Endothelial cell of umbilical vein (primary cell): ENCODE results near the gene RETREG2. TPM values are rescaled to one million over a fixed set of nuclear protein-coding genes. Genes with fewer than 3 reads are reported as not detected.

Experiments used
- BruUV-seq: library from RNA; stranded (reverse); fragments of 400-500 nt; replicated peaks from 2 replicates; lab custom pipeline; 2021; lab: Mats Ljungman, UMichigan
- CTCF ChIA-PET: fragments of 300-600, 350-600 bp; sonication (Branson Sonifier 250); formaldehyde crosslinking; loops from one replicate; lab custom pipeline; 2021; ENCODE audit warnings: antibody characterized with exemption, inconsistent platforms; lab: Charles Lee
- POLR2A ChIA-PET: fragments of 300-600, 350-600 bp; sonication (Branson Sonifier 250); formaldehyde crosslinking; loops from one replicate; lab custom pipeline; 2021; ENCODE audit warnings: antibody characterized with exemption, inconsistent platforms; lab: Charles Lee
- DNase-seq: peaks from one replicate; pipeline ENCODE4 v3.0.0-alpha.2; 2011; ENCODE audit warnings: low read depth, low spot score
- FAIRE-seq: peaks from 2 replicates; lab custom pipeline; 2011; peaks lifted over from hg19 to GRCh38; lab: Jason Lieb, UNC
- H2AFZ ChIP-seq: 2 replicates; pipeline ENCODE4 v1.6.0; 2012; ENCODE audit warnings: low read depth, low read length, control low read depth, inconsistent platforms
- H3K27ac ChIP-seq: 2 replicates; pipeline ENCODE4 v1.5.1; 2011; ENCODE audit warnings: low read depth, mild to moderate bottlenecking, control low read depth, low read length, moderate library complexity; ENCODE audit not compliant: insufficient read depth
- H3K27me3 ChIP-seq, 2 experiments: 2 replicates each; pipeline versions ENCODE4 v1.6.0 to v1.6.1; 2011; ENCODE audit warnings: low read length in 2 of 2, mixed read lengths in 1 of 2; ENCODE audit not compliant: control insufficient read depth in 2 of 2, insufficient read depth in 2 of 2
- H3K36me3 ChIP-seq, 2 experiments: 2 replicates in 1 of 2; 3 replicates in 1 of 2; pipeline ENCODE4 v1.5.1; 2011; ENCODE audit warnings: low read length in 2 of 2, mild to moderate bottlenecking in 1 of 2, moderate library complexity in 1 of 2; ENCODE audit not compliant: control insufficient read depth in 2 of 2, insufficient read depth in 2 of 2; ENCODE audit errors: extremely low read depth in 1 of 2
- H3K4me1 ChIP-seq: 3 replicates; pipeline ENCODE4 v1.5.1; 2011; ENCODE audit warnings: mild to moderate bottlenecking, low read length; ENCODE audit not compliant: control insufficient read depth, insufficient read depth; ENCODE audit errors: extremely low read depth
- H3K4me2 ChIP-seq: 2 replicates; pipeline ENCODE4 v1.6.1; 2011; ENCODE audit warnings: low read length, control low read depth, mixed read lengths; ENCODE audit not compliant: insufficient read depth
- H3K4me3 ChIP-seq, 3 experiments: fragments of 200-600 bp in 1 of 3; sonication (generic), shearing (Covaris generic) in 1 of 3; replicated peaks in 1 of 3; 2 replicates each; pipeline ENCODE4 v1.5.1; 2011 to 2016; ENCODE audit warnings: control low read depth in 3 of 3, low read length in 3 of 3, mild to moderate bottlenecking in 2 of 3, inconsistent platforms in 1 of 3, low read depth in 1 of 3, moderate library complexity in 1 of 3; ENCODE audit not compliant: insufficient read depth in 1 of 3
- H3K79me2 ChIP-seq: 2 replicates; pipeline ENCODE4 v1.6.0; 2012; ENCODE audit warnings: low read length, inconsistent platforms; ENCODE audit not compliant: control insufficient read depth, insufficient read depth
- H3K9ac ChIP-seq: replicated peaks from 2 replicates; pipeline ENCODE3; 2011; ENCODE audit warnings: low read length, control low read depth; ENCODE audit not compliant: insufficient read depth; ENCODE audit errors: extremely low read depth
- H3K9me1 ChIP-seq: replicated peaks from 3 replicates; pipeline ENCODE4 v1.6.0; 2011; ENCODE audit warnings: mild to moderate bottlenecking, low read length; ENCODE audit not compliant: control insufficient read depth, insufficient read depth; ENCODE audit errors: extremely low read depth
- H3K9me3 ChIP-seq: replicated peaks from 2 replicates; pipeline ENCODE4 v1.5.1; 2012; ENCODE audit warnings: low read length, inconsistent platforms; ENCODE audit not compliant: control insufficient read depth, insufficient read depth
- H4K20me1 ChIP-seq: replicated peaks from 2 replicates; pipeline ENCODE3; 2011; ENCODE audit warnings: mild to moderate bottlenecking, low read length; ENCODE audit not compliant: control insufficient read depth, insufficient read depth; ENCODE audit errors: extremely low read depth
- CTCF ChIP-seq, 2 donors: IDR thresholded peaks; 1 replicate in 1 of 2; 2 replicates in 1 of 2; pipeline ENCODE4 v1.5.1; 2011; ENCODE audit warnings: low read length in 2 of 2, mild to moderate bottlenecking in 2 of 2, moderate library complexity in 2 of 2, control low read depth in 1 of 2, inconsistent platforms in 1 of 2, low read depth in 1 of 2; ENCODE audit not compliant: insufficient read depth in 1 of 2; ENCODE audit errors: extremely low read depth in 1 of 2
- EZH2 ChIP-seq: IDR thresholded peaks from 2 replicates; pipeline ENCODE4 v1.6.1; 2012; ENCODE audit warnings: borderline replicate concordance, low read depth, mild to moderate bottlenecking, moderate library complexity, low read length, inconsistent platforms; ENCODE audit not compliant: severe bottlenecking
- FOS ChIP-seq: IDR thresholded peaks from 2 replicates; pipeline ENCODE4 v1.6.1; 2011; ENCODE audit warnings: mild to moderate bottlenecking, low read length, moderate library complexity, borderline replicate concordance; ENCODE audit not compliant: insufficient read depth
- GATA2 ChIP-seq: IDR thresholded peaks from 2 replicates; pipeline ENCODE4 v1.7.0; 2011; ENCODE audit warnings: low read depth, mild to moderate bottlenecking, moderate library complexity, mixed read lengths, low read length; ENCODE audit not compliant: insufficient read length, insufficient read depth
- JUN ChIP-seq: IDR thresholded peaks from 2 replicates; pipeline ENCODE4 v1.6.1; 2011; ENCODE audit warnings: borderline replicate concordance, low read depth; ENCODE audit not compliant: insufficient read length, insufficient read depth
- MAX ChIP-seq: IDR thresholded peaks from 2 replicates; pipeline ENCODE4 v1.6.1; 2011; ENCODE audit not compliant: insufficient read depth, insufficient read length
- MYC ChIP-seq: IDR thresholded peaks from one replicate; pipeline ENCODE4 v1.6.1; 2011; ENCODE audit warnings: mild to moderate bottlenecking, low read depth, low read length
- POLR2A ChIP-seq: IDR thresholded peaks from 2 replicates; pipeline ENCODE4 v1.6.1; 2012; ENCODE audit warnings: low read depth, mild to moderate bottlenecking, control low read depth, low read length
- POLR2AphosphoS5 ChIP-seq: IDR thresholded peaks from 2 replicates; pipeline ENCODE4 v1.6.1; 2012; ENCODE audit warnings: low read depth, mild to moderate bottlenecking, control low read depth, low read length, moderate library complexity; ENCODE audit not compliant: insufficient read depth
- dilution Hi-C: fragments of 300-500 bp; cut with MboI; formaldehyde crosslinking; loops from one replicate; pipeline ENCODE4 v1.15.0; 2019; ENCODE audit warnings: low sequenced_read_pairs; ENCODE audit not compliant: extremely low pct_ligation_motif_present
- intact Hi-C: fragments of 100-400 bp; cut with micrococcal nuclease; formaldehyde crosslinking; loops from one replicate; pipeline ENCODE4 v1.10.0; 2022
- polyA plus RNA-seq, 4 experiments: library from polyadenylated mRNA; depleted of rRNA in 3 of 4; stranded (reverse) in 3 of 4; unstranded in 1 of 4; fragments of >200 nt; gene quantifications; 2 replicates each; pipeline versions ENCODE4 v1.2.1 to v1.2.3, GENCODE V29; 2011 to 2012; ENCODE audit warnings: missing spikeins in 1 of 4
- total RNA-seq: library from RNA; stranded (reverse); gene quantifications from 2 replicates; pipeline ENCODE4 v1.2.3, GENCODE V29; 2021

Gene RETREG2
- total and polyA plus RNA-seq, 2 donors (not counting 3 experiments of a cell fraction or from before 2014, with no cell fraction given) = 59.5 to 76.1 TPM

DNA sequence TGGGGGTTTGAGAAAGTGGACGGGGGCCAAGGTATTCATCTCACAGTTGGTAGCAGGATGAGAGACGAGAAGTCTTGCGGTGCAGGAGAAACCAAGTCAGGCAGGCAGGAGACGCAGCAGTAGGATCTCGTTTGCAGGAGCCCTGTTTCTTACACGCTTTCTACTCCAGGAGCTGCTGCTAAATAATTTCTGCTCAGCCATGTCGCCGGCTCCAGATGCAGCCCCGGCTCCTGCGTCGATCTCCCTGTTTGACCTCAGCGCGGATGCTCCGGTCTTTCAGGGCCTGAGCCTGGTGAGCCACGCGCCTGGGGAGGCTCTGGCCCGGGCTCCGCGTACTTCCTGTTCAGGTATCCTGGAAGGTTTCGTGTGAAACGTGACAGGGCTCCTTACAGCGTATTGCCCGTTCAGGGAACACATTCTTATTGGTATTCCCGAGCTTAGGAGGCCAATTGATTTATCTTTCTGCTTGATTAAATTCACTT lies 52.0 kb downstream of the RETREG2 start:
- intact Hi-C loops (no loop called here), dilution Hi-C loops (no loop called here)
- no peaks in the 10 kb centered on the region for H3K9me1 ChIP-seq
- peak overlapping the region; percentile 37 for H2AFZ ChIP-seq
- peak; percentile 46 for FAIRE-seq
- no peaks in the 10 kb centered on the region for H3K27me3 ChIP-seq
- H3K9me3 ChIP-seq = no peaks in the 10 kb centered on the region
- H3K9ac ChIP-seq = peak overlapping the region; percentile 66
- no peak for DNase-seq
- peak overlapping the region; percentile 49 for H3K27ac ChIP-seq
- H3K4me2 ChIP-seq = peak overlapping the region; percentile 68
- peaks cover 15% of the 10 kb centered on the region for H3K4me1 ChIP-seq
- TF ChIP-seq MAX (no peak), CTCF (IDR thresholded peaks at IDR 0.05; ENCODE audit: extremely low read depth in 1 of 2, insufficient read depth in 1 of 2, low read depth in 1 of 2, low read length in 2 of 2) (no peak), JUN (no peak)
- H3K4me3 ChIP-seq = peak overlapping the region; percentile 70 to 76 (median 70)
- peaks cover 0 to 23% of the 10 kb centered on the region in 2 experiments for H3K36me3 ChIP-seq
- H3K79me2 ChIP-seq = peaks cover 20% of the 10 kb centered on the region
- H4K20me1 ChIP-seq = no peaks in the 10 kb centered on the region
- CTCF ChIA-PET = interaction anchor here (0.6 to 1.9 kb wide), 11 partner anchors 9 to 216 kb away, joined by 3 to 19 read pairs (median 5); partner anchors contain the start of genes ABCB6, DNAJB2, GLB1L and SLC23A3
- BruUV-seq = TSS peak; percentile 62
- POLR2A ChIA-PET = interaction anchor here (1.5 to 1.9 kb wide), 3 partner anchors 12 to 54 kb away, joined by 5 to 7 read pairs (median 6); partner anchors contain the start of gene CNPPD1

- no peak for TF ChIP-seq GATA2
- no peak for TF ChIP-seq MYC
- no peak for TF ChIP-seq POLR2AphosphoS5
- no peak for TF ChIP-seq MAX
- TF ChIP-seq EZH2 = no peak
- no peak for TF ChIP-seq FOS
- no peak for TF ChIP-seq CTCF (IDR thresholded peaks at IDR 0.05; ENCODE audit: extremely low read depth in 1 of 2, insufficient read depth in 1 of 2, low read depth in 1 of 2, low read length in 2 of 2)
- TF ChIP-seq POLR2A = no peak
- no peak for TF ChIP-seq JUN
- Histone ChIP-seq H3K27me3 (no peaks in the 10 kb centered on the region), H3K36me3 (peaks cover 2 to 35% of the 10 kb centered on the region in 2 experiments), H3K4me1 (peaks cover 6% of the 10 kb centered on the region), H3K9me1 (no peaks in the 10 kb centered on the region), H3K4me3 (no peak overlapping the region), H3K9ac (no peak overlapping the region), H3K79me2 (peaks cover 2% of the 10 kb centered on the region), H3K9me3 (no peaks in the 10 kb centered on the region), H4K20me1 (no peaks in the 10 kb centered on the region), H3K4me2 (no peak overlapping the region), H3K27ac (no peak overlapping the region), H2AFZ (no peak overlapping the region)
- dilution Hi-C loops (no loop called here), intact Hi-C loops (no loop called here)
- BruUV-seq = no TSS peak
- ChIA-PET CTCF (interaction anchor here (1.0 kb wide), 1 partner anchor 61 kb away, joined by 4 read pairs; no protein-coding TSS in a partner anchor), POLR2A (no interaction called here)
- no peak for DNase-seq
- no peak for FAIRE-seq
These were observed 56.3 kb downstream of the RETREG2 start for GRCh38 chr2:219234331-219234730.
